CD4-positive, CD25-positive, alpha-beta regulatory T cell (primary cell): Measurements from ENCODE around the gene SEMA3G. TPM values are rescaled to one million over a fixed set of nuclear protein-coding genes. Genes with fewer than 3 reads are reported as not detected.

Source experiments
- ATAC-seq, 2 donors: fragments of 150-1000 bp; cut with Tn5 transposase; one replicate each; pipeline ENCODE4 v1.10.0; 2021; ENCODE audit warnings: low read depth in 2 of 2, moderate number of reproducible peaks in 2 of 2, moderate library complexity in 1 of 2
- DNase-seq, 3 donors: peaks; one replicate each; pipeline versions ENCODE4 v3.0.0 to v3.0.0-alpha.2; 2012 to 2022; ENCODE audit warnings: mixed read lengths in 1 of 3
- H3K27ac ChIP-seq: one replicate; pipeline ENCODE4 v1.7.0; 2013; ENCODE audit warnings: mild to moderate bottlenecking, low read length; ENCODE audit not compliant: insufficient read depth, poor library complexity, severe bottlenecking
- H3K27me3 ChIP-seq: one replicate; pipeline ENCODE4 v1.7.0; 2013; ENCODE audit warnings: low read length; ENCODE audit not compliant: control insufficient read depth, insufficient read depth
- H3K36me3 ChIP-seq: one replicate; pipeline ENCODE4 v1.7.0; 2013; ENCODE audit warnings: mild to moderate bottlenecking, low read length, moderate library complexity; ENCODE audit not compliant: control insufficient read depth, insufficient read depth
- H3K4me1 ChIP-seq: 2 replicates; pipeline ENCODE4 v1.7.0; 2013; ENCODE audit warnings: mild to moderate bottlenecking, low read length; ENCODE audit not compliant: insufficient read depth, control insufficient read depth, poor library complexity, severe bottlenecking
- H3K4me3 ChIP-seq: one replicate; pipeline ENCODE4 v1.7.0; 2013; ENCODE audit warnings: low read depth, mild to moderate bottlenecking, low read length, moderate library complexity
- H3K9me3 ChIP-seq, 2 experiments: 1 replicate in 1 of 2; 2 replicates in 1 of 2; pipeline ENCODE4 v1.7.0; 2013; ENCODE audit warnings: low read length in 2 of 2, mild to moderate bottlenecking in 1 of 2, moderate library complexity in 1 of 2; ENCODE audit not compliant: control insufficient read depth in 2 of 2
- H3K27ac Mint-ChIP-seq, 3 donors: one replicate each; pipeline ENCODE4 v1.8.0; 2020 to 2022; ENCODE audit warnings: mild to moderate bottlenecking in 3 of 3, mixed read lengths in 3 of 3, moderate library complexity in 2 of 3
- H3K27me3 Mint-ChIP-seq: one replicate; pipeline ENCODE4 v1.8.0; 2022; ENCODE audit warnings: mild to moderate bottlenecking, mixed read lengths
- H3K36me3 Mint-ChIP-seq: one replicate; pipeline ENCODE4 v1.8.0; 2020; ENCODE audit warnings: mixed read lengths
- H3K4me1 Mint-ChIP-seq, 4 donors: one replicate each; pipeline ENCODE4 v1.8.0; 2020 to 2022; ENCODE audit warnings: mixed read lengths in 4 of 4, mild to moderate bottlenecking in 1 of 4
- H3K4me3 Mint-ChIP-seq, 4 donors: one replicate each; pipeline ENCODE4 v1.8.0; 2020 to 2022; ENCODE audit warnings: mild to moderate bottlenecking in 4 of 4, mixed read lengths in 4 of 4, moderate library complexity in 3 of 4
- H3K9me3 Mint-ChIP-seq, 7 donors: one replicate each; pipeline ENCODE4 v1.8.0; 2020 to 2022; ENCODE audit warnings: mixed read lengths in 7 of 7, mild to moderate bottlenecking in 3 of 7, moderate library complexity in 2 of 7
- polyA plus RNA-seq, 4 donors: library from polyadenylated mRNA; unstranded; fragments of 300-500 nt; fragmentation: Illumina TruSeq; gene quantifications; one replicate each; pipeline ENCODE4 v1.2.3, GENCODE V29; 2021
- total RNA-seq: library from RNA; stranded (reverse); gene quantifications from one replicate; pipeline ENCODE4 v1.2.3, GENCODE V29; 2022

SEMA3G gene
- total and polyA plus RNA-seq, 5 donors from 2014 or later, result 3.2 to 33.1 (median 3.7) TPM

GRCh38 chr3:52447512-52448355 lies 2.8 kb upstream of the SEMA3G start:
- Mint-ChIP-seq H3K36me3 (no peaks in the 10 kb centered on the region), H3K9me3 (no peaks in the 10 kb centered on the region), H3K27ac (peak overlapping the region in 1 of 3 donors; percentile 80), H3K4me1 (peaks cover 0 to 33% (median 12%) of the 10 kb centered on the region in 4 donors), H3K27me3 (peaks cover 4% of the 10 kb centered on the region), H3K4me3 (peak overlapping the region in 2 of 4 donors; percentile 71 to 78)
- Histone ChIP-seq H3K4me1 (peaks cover 37% of the 10 kb centered on the region), H3K27ac (no peak overlapping the region), H3K9me3 (no peaks in the 10 kb centered on the region), H3K27me3 (no peaks in the 10 kb centered on the region), H3K36me3 (no peaks in the 10 kb centered on the region), H3K4me3 (no peak overlapping the region)
- DNase-seq, result no peak
- ATAC-seq, result no peak

GRCh38 chr3:52446631-52447511 lies 2.0 kb upstream of the SEMA3G start:
- Mint-ChIP-seq H3K27me3 (peaks cover 4% of the 10 kb centered on the region), H3K9me3 (no peaks in the 10 kb centered on the region), H3K27ac (peak overlapping the region; percentile 52 to 91 (median 80)), H3K4me1 (peaks cover 0 to 36% (median 13%) of the 10 kb centered on the region in 4 donors), H3K4me3 (peak overlapping the region; percentile 17 to 76 (median 70)), H3K36me3 (no peaks in the 10 kb centered on the region)
- H3K27ac ChIP-seq, result no peak overlapping the region
- H3K9me3 ChIP-seq, result no peaks in the 10 kb centered on the region
- peaks cover 37% of the 10 kb centered on the region for H3K4me1 ChIP-seq
- DNase-seq (peak; percentile 61 to 77 (median 72)), ATAC-seq (peak; percentile 50 to 54)
- no peaks in the 10 kb centered on the region for H3K27me3 ChIP-seq
- no peaks in the 10 kb centered on the region for H3K36me3 ChIP-seq
- no peak overlapping the region for H3K4me3 ChIP-seq

GRCh38 chr3:52446042-52446441 lies 1.1 kb upstream of the SEMA3G start:
- Histone ChIP-seq H3K27me3 (no peaks in the 10 kb centered on the region), H3K27ac (no peak overlapping the region), H3K36me3 (no peaks in the 10 kb centered on the region), H3K4me1 (peaks cover 37% of the 10 kb centered on the region), H3K4me3 (no peak overlapping the region), H3K9me3 (no peaks in the 10 kb centered on the region)
- peaks cover 0 to 36% (median 13%) of the 10 kb centered on the region in 4 donors for H3K4me1 Mint-ChIP-seq
- H3K36me3 Mint-ChIP-seq, result no peaks in the 10 kb centered on the region
- H3K9me3 Mint-ChIP-seq, result no peaks in the 10 kb centered on the region
- H3K27ac Mint-ChIP-seq, result no peak overlapping the region
- DNase-seq (no peak), ATAC-seq (no peak)
- peaks cover 4% of the 10 kb centered on the region for H3K27me3 Mint-ChIP-seq
- H3K4me3 Mint-ChIP-seq, result no peak overlapping the region

GRCh38 chr3:52443791-52444687 lies 864 bp downstream of the SEMA3G start:
- ATAC-seq (no peak), DNase-seq (no peak)
- H3K4me3 ChIP-seq, result peak overlapping the region; percentile 44
- Mint-ChIP-seq H3K4me1 (peaks cover 0 to 36% (median 13%) of the 10 kb centered on the region in 4 donors), H3K27me3 (peaks cover 4% of the 10 kb centered on the region), H3K27ac (no peak overlapping the region), H3K36me3 (no peaks in the 10 kb centered on the region), H3K4me3 (peak overlapping the region; percentile 47 to 74 (median 64)), H3K9me3 (no peaks in the 10 kb centered on the region)
- no peaks in the 10 kb centered on the region for H3K9me3 ChIP-seq
- H3K4me1 ChIP-seq, result peaks cover 37% of the 10 kb centered on the region
- peaks cover 5% of the 10 kb centered on the region for H3K36me3 ChIP-seq
- no peaks in the 10 kb centered on the region for H3K27me3 ChIP-seq
- H3K27ac ChIP-seq, result no peak overlapping the region

GRCh38 chr3:52443268-52443610 lies 1.7 kb downstream of the SEMA3G start:
- H3K4me1 ChIP-seq, result peaks cover 37% of the 10 kb centered on the region
- no peak for ATAC-seq
- Mint-ChIP-seq H3K36me3 (no peaks in the 10 kb centered on the region), H3K27ac (no peak overlapping the region), H3K4me3 (peak overlapping the region; percentile 62 to 75 (median 65)), H3K9me3 (no peaks in the 10 kb centered on the region), H3K27me3 (peaks cover 4% of the 10 kb centered on the region), H3K4me1 (peaks cover 0 to 34% (median 13%) of the 10 kb centered on the region in 4 donors)
- peaks cover 5% of the 10 kb centered on the region for H3K36me3 ChIP-seq
- H3K4me3 ChIP-seq, result peak overlapping the region; percentile 44
- H3K9me3 ChIP-seq, result no peaks in the 10 kb centered on the region
- H3K27me3 ChIP-seq, result no peaks in the 10 kb centered on the region
- no peak overlapping the region for H3K27ac ChIP-seq
- no peak for DNase-seq

- Mint-ChIP-seq H3K4me3 (peak overlapping the region in 3 of 4 donors; percentile 62 to 75 (median 66)), H3K27ac (no peak overlapping the region), H3K9me3 (no peaks in the 10 kb centered on the region), H3K27me3 (no peaks in the 10 kb centered on the region), H3K36me3 (no peaks in the 10 kb centered on the region), H3K4me1 (peaks cover 0 to 29% (median 13%) of the 10 kb centered on the region in 4 donors)
- H3K4me1 ChIP-seq, result peaks cover 37% of the 10 kb centered on the region
- DNase-seq, result no peak
- no peaks in the 10 kb centered on the region for H3K27me3 ChIP-seq
- no peaks in the 10 kb centered on the region for H3K9me3 ChIP-seq
- H3K36me3 ChIP-seq, result peaks cover 5% of the 10 kb centered on the region
- H3K27ac ChIP-seq, result no peak overlapping the region
- H3K4me3 ChIP-seq, result no peak overlapping the region
- ATAC-seq, result no peak
These were observed 2.3 kb downstream of the SEMA3G start for GRCh38 chr3:52442409-52443267.
